GM18508 (cell line): ENCODE results near the gene MEF2B.
"Not testable (repeated sequence)": the region's sequence is repeated elsewhere in the genome, so short reads cannot be mapped to it uniquely, and the experiment has no call there.

Experiments
- ATAC-seq: cut with Tn5 transposase; IDR thresholded peaks from one replicate; pipeline ENCODE4 v1.9.1; 2021; ENCODE audit warnings: moderate number of reproducible peaks; ENCODE audit not compliant: insufficient read depth, unreplicated experiment

The MEF2B gene

DNA sequence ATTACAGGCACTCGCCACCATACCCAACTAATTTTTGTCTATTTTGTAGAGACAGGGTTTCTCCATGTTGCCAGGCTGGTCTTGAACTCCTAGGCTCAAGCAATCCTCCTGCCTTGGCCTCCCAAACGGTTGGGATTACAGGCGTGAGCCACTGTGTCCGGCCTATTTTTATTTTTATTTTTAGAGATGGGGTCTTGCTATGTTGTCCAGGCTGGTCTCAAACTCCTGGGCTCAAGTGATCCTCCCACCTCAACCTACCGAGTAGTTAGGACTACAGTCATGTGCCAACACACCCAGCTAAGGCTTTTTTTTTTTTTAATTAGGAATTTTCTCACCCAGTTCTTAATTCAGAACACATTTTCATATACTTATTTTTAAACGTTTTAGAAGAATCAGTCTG is 34.4 kb downstream of the MEF2B start:
- not testable (repeated sequence) for ATAC-seq

DNA sequence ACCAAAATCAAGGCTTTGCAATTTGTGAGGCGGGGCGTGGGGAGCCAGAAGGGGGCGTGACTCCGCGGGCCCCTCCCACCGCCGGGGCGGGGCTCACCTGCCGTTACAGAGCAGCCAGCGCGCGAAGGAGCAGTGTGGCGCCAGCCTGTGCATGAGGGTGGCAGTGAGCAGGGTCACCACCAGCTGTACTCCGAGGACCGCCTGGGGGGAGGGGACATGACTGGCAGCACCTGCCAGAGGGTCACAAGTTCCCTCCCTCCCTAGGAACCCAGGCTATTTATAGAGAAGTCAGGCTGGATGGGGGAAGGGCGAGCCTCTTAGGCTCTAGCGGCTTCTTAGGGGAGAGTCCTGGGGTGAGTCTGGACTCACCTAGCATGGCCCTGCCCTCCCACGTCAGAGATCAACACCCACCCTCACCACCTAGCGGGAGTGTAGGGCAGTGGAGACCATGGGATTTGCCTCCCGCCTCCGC is 35.3 kb downstream of the MEF2B start:
- ATAC-seq, result no peak

DNA sequence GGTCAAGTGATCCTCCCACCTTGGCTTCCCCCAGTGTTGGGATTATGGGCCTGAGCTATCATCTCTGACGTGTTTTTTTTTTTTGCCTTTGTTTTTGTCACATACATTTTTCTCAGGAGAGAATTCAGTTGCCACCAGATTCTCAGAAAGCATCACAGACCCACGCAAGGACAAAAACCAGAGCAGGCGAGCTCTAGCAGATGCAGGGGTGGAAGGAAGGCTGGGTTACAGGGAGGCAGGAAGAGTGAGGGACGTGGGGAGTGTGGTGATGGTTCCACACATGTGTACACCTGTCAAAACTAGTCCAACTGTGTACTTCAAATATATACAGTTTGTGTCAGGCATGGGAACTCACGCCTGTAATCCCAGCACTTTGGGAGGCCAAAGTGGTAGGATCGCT is 36.1 kb downstream of the MEF2B start:
- ATAC-seq, result no peak

- ATAC-seq, result no peak
These were observed 37.2 kb downstream of the MEF2B start for GRCh38 chr19:19132912-19133311.

DNA sequence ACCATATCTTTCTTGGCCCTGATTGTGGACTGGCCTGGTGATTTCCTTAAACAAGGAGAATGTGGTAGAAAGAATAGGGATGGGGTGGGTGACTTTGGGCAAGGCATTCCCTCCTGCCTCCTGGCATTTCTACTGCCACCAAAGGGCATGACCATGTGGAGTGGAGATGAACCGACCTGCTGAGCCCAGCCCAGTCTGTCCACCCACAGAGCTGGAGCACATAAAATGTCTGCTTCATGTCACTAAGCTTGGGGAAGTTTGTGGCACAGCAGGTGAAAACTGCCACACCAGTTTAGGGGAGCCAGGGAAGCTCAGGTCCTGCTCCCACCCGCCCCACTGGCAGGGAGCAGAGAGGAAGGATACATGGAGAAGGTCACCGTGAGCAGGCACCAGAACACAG is 38.1 kb downstream of the MEF2B start:
- ATAC-seq, result no peak

GRCh38 chr19:19126102-19126501 is 44.0 kb downstream of the MEF2B start:
- no peak for ATAC-seq

- no peak for ATAC-seq
These were observed 46.7 kb downstream of the MEF2B start for GRCh38 chr19:19123386-19123785.

GRCh38 chr19:19122902-19123301 is 47.2 kb downstream of the MEF2B start:
- ATAC-seq, result no peak

- ATAC-seq, result no peak
These were observed 48.7 kb downstream of the MEF2B start for GRCh38 chr19:19121371-19121770.

- ATAC-seq, result no peak
These were observed 49.5 kb downstream of the MEF2B start for GRCh38 chr19:19120308-19121231.

GRCh38 chr19:19119325-19120237 is 50.5 kb downstream of the MEF2B start:
- no peak for ATAC-seq

- ATAC-seq, result no peak
These were observed 54.1 kb downstream of the MEF2B start for GRCh38 chr19:19115954-19116353.

GRCh38 chr19:19113040-19113626 is 56.9 kb downstream of the MEF2B start:
- no peak for ATAC-seq

- ATAC-seq, result no peak
These were observed 58.0 kb downstream of the MEF2B start for GRCh38 chr19:19111967-19112580.

- ATAC-seq, result no peak
These were observed 58.8 kb downstream of the MEF2B start for GRCh38 chr19:19111136-19111835.

GRCh38 chr19:19110410-19111135 is 59.5 kb downstream of the MEF2B start:
- no peak for ATAC-seq

GRCh38 chr19:19109601-19110000 is 60.5 kb downstream of the MEF2B start:
- ATAC-seq, result no peak

GRCh38 chr19:19107654-19108053 is 62.4 kb downstream of the MEF2B start:
- no peak for ATAC-seq

DNA sequence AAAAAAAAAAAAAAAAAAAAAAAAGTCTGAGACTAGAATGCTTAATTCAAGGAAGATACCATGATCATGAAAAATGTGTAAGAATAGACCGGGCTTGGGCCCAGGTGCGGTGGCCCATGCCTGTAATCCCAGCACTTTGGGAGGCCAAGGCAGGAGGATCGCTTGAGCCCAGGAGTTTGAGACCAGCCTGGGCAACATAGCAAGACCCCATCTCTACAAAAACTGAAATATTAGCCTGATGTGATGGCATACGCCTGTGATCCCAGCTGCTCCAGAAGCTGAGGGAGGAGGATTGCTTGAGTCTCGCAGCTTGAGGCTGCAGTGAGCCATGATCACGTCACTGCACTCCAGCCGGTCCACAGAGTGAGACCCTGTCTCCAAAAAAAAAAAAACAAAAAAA is 63.1 kb downstream of the MEF2B start:
- ATAC-seq, result not testable (repeated sequence)
